HCT116 (cell line): Measurements from ENCODE around the gene ADORA1. TPM values are rescaled to one million over a fixed set of nuclear protein-coding genes. Genes with fewer than 3 reads are reported as not detected.

Source experiments
- ATAC-seq: fragments of 200-7000 bp; cut with Tn5 transposase; 2 replicates; pipeline ENCODE4 v1.9.1; 2020; ENCODE audit warnings: mild to moderate bottlenecking, moderate library complexity
- BruUV-seq: library from RNA; stranded (reverse); fragments of 400-500 nt; replicated peaks from 2 replicates; lab custom pipeline; 2021; lab: Mats Ljungman, UMichigan
- CTCF ChIA-PET: fragments of 300-600 bp; sonication (Branson Sonifier 250); formaldehyde crosslinking; loops from one replicate; lab custom pipeline; 2021; ENCODE audit warnings: antibody characterized with exemption; lab: Charles Lee
- POLR2A ChIA-PET: fragments of 300-600, 350-600 bp; sonication (Branson Sonifier 250); formaldehyde crosslinking; loops from one replicate; lab custom pipeline; 2021; ENCODE audit warnings: antibody characterized with exemption; lab: Charles Lee
- RAD21 ChIA-PET, 2 experiments: fragments of 300-600 bp; sonication (Branson Sonifier 250); formaldehyde crosslinking; loops; one replicate each; lab custom pipeline; 2023; ENCODE audit warnings: low total read pairs in 2 of 2; ENCODE audit not compliant: uncharacterized antibody in 2 of 2, unreplicated experiment in 2 of 2, low non-redundant PET in 1 of 2; lab: Charles Lee
- DNase-seq: peaks from one replicate; pipeline ENCODE4 v3.0.0-alpha.2; 2010; ENCODE audit warnings: low read depth, low spot score
- H2AFZ ChIP-seq: fragments of 200-600 bp; shearing (Covaris generic), sonication (generic); 2 replicates; pipeline ENCODE4 v1.6.1; 2017; ENCODE audit warnings: low read depth, mixed run types, mixed read lengths, antibody characterized with exemption, low read length; ENCODE audit not compliant: poor library complexity, severe bottlenecking
- H3K27ac ChIP-seq: 2 replicates; pipeline ENCODE4 v1.5.1; 2012; ENCODE audit warnings: low read depth, low read length
- H3K27me3 ChIP-seq: fragments of 200-600 bp; sonication (generic); 2 replicates; pipeline ENCODE4 v1.6.1; 2016; ENCODE audit warnings: mixed run types, low read length, mixed read lengths; ENCODE audit not compliant: insufficient read depth
- H3K36me3 ChIP-seq, 2 experiments: fragments of 200-500 bp in 1 of 2; fragments of 200-600 bp in 1 of 2; sonication (Bioruptor generic) in 1 of 2; sonication (generic) in 1 of 2; 2 replicates each; pipeline versions ENCODE4 v1.5.1 to v1.6.1; 2014 to 2016; ENCODE audit warnings: low read length in 2 of 2, inconsistent platforms in 1 of 2, mixed read lengths in 1 of 2, mixed run types in 1 of 2; ENCODE audit not compliant: insufficient read depth in 2 of 2, control insufficient read depth in 1 of 2
- H3K4me1 ChIP-seq, 2 experiments: fragments of 200-600 bp in 1 of 2; sonication (generic) in 1 of 2; 2 replicates each; pipeline versions ENCODE4 v1.5.1 to v1.6.1; 2012 to 2017; ENCODE audit warnings: low read length in 2 of 2, inconsistent platforms in 1 of 2, mild to moderate bottlenecking in 1 of 2, mixed read lengths in 1 of 2, mixed run types in 1 of 2, moderate library complexity in 1 of 2; ENCODE audit not compliant: insufficient read depth in 2 of 2, control insufficient read depth in 1 of 2
- H3K4me2 ChIP-seq: fragments of 200-600 bp; sonication (generic); 2 replicates; pipeline ENCODE4 v1.6.1; 2017; ENCODE audit warnings: mixed run types, low read length, mixed read lengths
- H3K4me3 ChIP-seq, 2 experiments: fragments of 200-600 bp in 1 of 2; sonication (generic) in 1 of 2; replicated peaks in 1 of 2; 2 replicates each; pipeline ENCODE4 v1.5.1; 2011 to 2016; ENCODE audit warnings: low read length in 2 of 2, control low read depth in 1 of 2, low read depth in 1 of 2, mild to moderate bottlenecking in 1 of 2, mixed read lengths in 1 of 2, mixed run types in 1 of 2
- H3K79me2 ChIP-seq: fragments of 200-600 bp; sonication (generic); 2 replicates; pipeline ENCODE4 v1.6.1; 2017; ENCODE audit warnings: mild to moderate bottlenecking, mixed run types, low read length, moderate library complexity, mixed read lengths; ENCODE audit not compliant: insufficient read depth
- H3K9ac ChIP-seq: fragments of 200-600 bp; sonication (generic); 2 replicates; pipeline ENCODE4 v1.6.1; 2016; ENCODE audit warnings: low read length, mixed read lengths
- H3K9me2 ChIP-seq: fragments of 200-600 bp; sonication (generic), shearing (Covaris generic); 2 replicates; pipeline ENCODE4 v1.6.1; 2017; ENCODE audit warnings: mixed run types, mild to moderate bottlenecking, moderate library complexity; ENCODE audit not compliant: insufficient read depth
- H3K9me3 ChIP-seq, 2 experiments: fragments of 200-500 bp in 1 of 2; fragments of 200-600 bp in 1 of 2; sonication (Bioruptor generic) in 1 of 2; sonication (generic) in 1 of 2; 2 replicates each; pipeline ENCODE4 v1.6.1; 2014 to 2017; ENCODE audit warnings: low read length in 2 of 2, mixed read lengths in 2 of 2, inconsistent platforms in 1 of 2, low read depth in 1 of 2, mild to moderate bottlenecking in 1 of 2, mixed run types in 1 of 2, moderate library complexity in 1 of 2; ENCODE audit not compliant: control insufficient read depth in 1 of 2, insufficient read depth in 1 of 2
- H4K20me1 ChIP-seq: fragments of 200-600 bp; sonication (generic), shearing (Covaris generic); 2 replicates; pipeline ENCODE4 v1.6.1; 2017; ENCODE audit warnings: mixed run types, mild to moderate bottlenecking, moderate library complexity; ENCODE audit not compliant: insufficient read depth
- ATF3 ChIP-seq: IDR thresholded peaks from 2 replicates; pipeline ENCODE4 v1.6.1; 2012
- CBX3 ChIP-seq: IDR thresholded peaks from 2 replicates; pipeline ENCODE4 v1.6.1; 2012; ENCODE audit warnings: low read depth
- CEBPB ChIP-seq: IDR thresholded peaks from 2 replicates; pipeline ENCODE4 v1.6.1; 2012; ENCODE audit warnings: low read depth
- EZH2 ChIP-seq: fragments of 200-600 bp; sonication (generic); IDR thresholded peaks from 2 replicates; pipeline ENCODE4 v1.6.1; 2017; ENCODE audit warnings: antibody characterized with exemption, mixed run types
- JUND ChIP-seq: IDR thresholded peaks from 2 replicates; pipeline ENCODE4 v1.6.1; 2012
- MAX ChIP-seq: IDR thresholded peaks from 2 replicates; pipeline ENCODE4 v1.6.1; 2012
- POLR2A ChIP-seq: IDR thresholded peaks from 2 replicates; pipeline ENCODE4 v1.7.0; 2011; ENCODE audit warnings: borderline replicate concordance; ENCODE audit not compliant: insufficient read depth, insufficient read length; ENCODE audit errors: extremely low read depth
- POLR2AphosphoS5 ChIP-seq: IDR thresholded peaks from 2 replicates; pipeline ENCODE4 v1.6.1; 2011; ENCODE audit warnings: mild to moderate bottlenecking, low read depth, low read length, moderate library complexity
- RAD21 ChIP-seq: IDR thresholded peaks from 2 replicates; pipeline ENCODE4 v1.6.1; 2012; ENCODE audit warnings: low read depth, mild to moderate bottlenecking
- REST ChIP-seq: IDR thresholded peaks from 2 replicates; pipeline ENCODE4 v1.6.1; 2012; ENCODE audit warnings: low read depth
- SIN3A ChIP-seq: IDR thresholded peaks from 2 replicates; pipeline ENCODE4 v1.6.1; 2012; ENCODE audit warnings: low read depth
- SP1 ChIP-seq: IDR thresholded peaks from 2 replicates; pipeline ENCODE4 v1.6.1; 2012; ENCODE audit warnings: low read depth
- SRF ChIP-seq: IDR thresholded peaks from 2 replicates; pipeline ENCODE4 v1.6.1; 2012; ENCODE audit warnings: low read depth
- TCF7L2 ChIP-seq: IDR thresholded peaks from 2 replicates; pipeline ENCODE4 v1.7.0; 2011; ENCODE audit warnings: borderline replicate concordance, inconsistent platforms; ENCODE audit not compliant: insufficient read depth, insufficient read length; ENCODE audit errors: extremely low read depth
- ZBTB33 ChIP-seq: IDR thresholded peaks from 2 replicates; pipeline ENCODE4 v1.6.1; 2011; ENCODE audit warnings: mild to moderate bottlenecking, low read length, moderate library complexity; ENCODE audit not compliant: insufficient replicate concordance; ENCODE audit errors: extremely low read depth
- ZFX ChIP-seq: fragments of 450-650 bp; IDR thresholded peaks from 2 replicates; pipeline ENCODE4 v1.6.1; 2017
- ZNF274 ChIP-seq: fragments of 200-500 bp; sonication (Bioruptor generic); IDR thresholded peaks from 2 replicates; pipeline ENCODE4 v1.6.1; 2014; ENCODE audit warnings: mild to moderate bottlenecking, low read depth, low read length, inconsistent platforms
- intact Hi-C: fragments of 100-400 bp; cut with micrococcal nuclease; formaldehyde crosslinking; loops from 2 replicates; pipeline ENCODE4 v1.10.0; 2022
- total RNA-seq: library from RNA; stranded (reverse); gene quantifications from one replicate; pipeline ENCODE4 v1.2.1, GENCODE V29; 2021; ENCODE audit not compliant: unreplicated experiment

ADORA1 gene
- total RNA-seq, 1 experiment from 2014 or later: 2.8 TPM

GRCh38 chr1:203100516-203100869 is 27.0 kb upstream of the ADORA1 start:
- no peak for ATAC-seq
- Histone ChIP-seq H4K20me1 (no peaks in the 10 kb centered on the region), H3K9ac (no peak overlapping the region), H3K4me1 (no peaks in the 10 kb centered on the region; a peak in 1 of 4 replicates), H2AFZ (no peak overlapping the region), H3K27me3 (no peaks in the 10 kb centered on the region), H3K4me2 (no peak overlapping the region), H3K9me2 (no peaks in the 10 kb centered on the region), H3K9me3 (peaks cover 0 to 3% of the 10 kb centered on the region in 2 experiments; a peak in 1 of 4 replicates), H3K79me2 (no peaks in the 10 kb centered on the region), H3K27ac (no peak overlapping the region), H3K36me3 (no peaks in the 10 kb centered on the region), H3K4me3 (no peak overlapping the region)
- ChIA-PET CTCF (interaction anchor here (1.0 to 1.2 kb wide), 2 partner anchors 16 to 17 kb away, joined by 3 to 5 read pairs; no protein-coding TSS in a partner anchor), POLR2A (no interaction called here), RAD21 (no interaction called here)
- no peak for DNase-seq
- TF ChIP-seq JUND (no peak), ZBTB33 (no peak), SP1 (no peak), ZNF274 (no peak), REST (no peak), ZFX (no peak), TCF7L2 (no peak), CBX3 (no peak), EZH2 (no peak), SIN3A (no peak), SRF (no peak), MAX (no peak), ATF3 (no peak), POLR2A (no peak), POLR2AphosphoS5 (no peak), CEBPB (no peak), RAD21 (no peak)
- BruUV-seq: no TSS peak
- intact Hi-C loops: no loop called here
